ENCODE measurements around the gene KRT3.

KRT3 gene
- 0 reads per million in 2 experiments for total RNA-seq

GRCh38 chr12:52795694-52796428 is at the start of gene KRT3:
Gene KRT3, minus strand, starts transcription at chr12:52796117. Its CDS starts 75 bp downstream, at chr12:52796042.
- no peak for DNase-seq (ENCODE audit: low read depth)

DNA sequence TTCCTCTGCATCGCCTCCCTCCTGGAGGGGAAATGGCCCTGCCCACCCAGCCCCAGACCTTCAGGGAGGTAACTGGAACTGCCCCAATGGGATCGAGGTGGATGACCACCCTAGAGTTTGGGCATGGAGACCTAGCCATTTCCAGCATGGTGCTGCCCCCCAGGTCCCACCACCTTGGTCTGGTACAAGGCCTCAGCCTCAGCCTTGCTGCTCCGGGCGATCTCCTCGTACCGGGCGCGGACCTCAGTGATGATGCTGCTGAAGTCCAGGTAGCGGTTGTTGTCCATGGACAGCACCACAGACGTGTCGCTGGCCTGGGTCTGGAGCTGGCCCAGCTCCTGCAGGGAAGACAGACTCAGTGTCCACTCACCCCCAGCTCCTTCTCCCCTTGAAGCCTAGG is 48.5 kb upstream of the KRT3 start:
- no peak for DNase-seq (ENCODE audit: low read depth)

DNA sequence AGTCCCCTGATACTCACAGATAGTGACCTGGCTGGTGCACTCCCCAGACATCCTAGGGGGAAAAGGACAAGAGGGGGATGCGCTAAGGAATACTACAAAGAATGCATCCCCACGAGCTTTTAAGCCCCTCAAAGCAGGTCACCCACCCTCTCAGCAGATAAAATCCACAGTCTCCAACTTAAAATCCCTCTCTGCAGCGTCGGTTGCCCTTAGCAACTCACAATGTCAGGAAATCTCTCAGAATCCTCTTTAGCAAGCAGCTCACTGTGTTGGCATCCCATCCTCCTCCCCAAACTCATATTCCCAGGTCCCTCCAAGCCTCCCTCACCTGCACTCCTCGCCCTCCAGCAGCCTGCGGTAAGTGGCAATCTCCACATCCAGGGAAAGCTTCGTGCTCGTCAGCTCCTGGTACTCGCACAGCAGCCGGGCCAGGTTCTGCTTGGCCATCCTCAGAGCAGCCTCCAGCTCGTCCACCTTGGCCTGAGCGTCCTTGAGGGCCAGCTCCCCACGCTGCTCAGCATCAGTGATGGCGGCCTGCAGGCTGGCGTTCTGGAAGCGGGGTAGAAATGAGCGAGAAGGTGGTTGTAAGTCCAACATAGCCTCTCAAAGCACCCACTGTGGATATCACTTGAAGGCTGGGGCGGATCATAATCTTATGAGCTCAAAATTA is 43.7 kb upstream of the KRT3 start:
- no peak for DNase-seq (ENCODE audit: low read depth)

DNA sequence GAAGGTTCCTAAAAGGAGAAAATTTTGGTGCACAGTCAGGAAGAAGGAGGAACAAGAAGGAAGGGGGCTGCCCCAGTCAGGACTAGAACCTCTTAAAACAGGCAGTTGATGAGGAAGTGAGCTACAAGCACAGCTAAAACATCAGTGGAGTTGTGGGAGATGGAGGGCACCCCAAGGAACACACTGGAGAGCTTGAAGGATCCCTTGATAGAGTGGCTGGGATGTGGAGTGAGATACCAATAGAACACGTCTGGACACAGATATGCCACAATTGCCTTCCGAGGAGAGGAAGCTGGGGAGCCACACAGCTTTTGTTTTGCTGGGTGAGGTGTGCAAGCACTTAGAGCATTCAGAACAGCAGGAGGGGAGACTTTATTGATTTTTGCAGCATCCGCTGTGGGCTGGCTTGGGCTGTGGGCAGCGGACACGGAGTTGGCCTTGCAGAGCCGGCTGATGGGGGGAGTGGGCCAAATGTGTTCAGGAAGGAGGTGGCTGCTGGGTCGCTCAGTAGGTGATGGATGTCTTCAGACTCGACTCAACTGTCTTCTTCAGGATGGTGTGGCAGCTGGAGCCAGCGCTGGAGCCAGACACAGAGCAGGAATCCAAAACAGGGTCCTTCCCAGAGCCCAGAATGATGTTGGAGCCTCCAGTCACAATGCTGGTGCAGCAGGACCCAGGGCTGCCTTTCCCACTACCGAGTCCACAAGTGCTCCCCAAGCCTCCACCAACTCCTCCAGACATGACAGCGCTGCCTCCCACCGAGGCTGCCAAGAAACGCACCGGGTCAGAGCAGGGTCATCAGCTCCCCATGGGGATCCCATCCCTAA is 42.9 kb upstream of the KRT3 start:
- no peak for DNase-seq (ENCODE audit: low read depth)

- no peak for DNase-seq (ENCODE audit: low read depth)
These were observed 42.1 kb upstream of the KRT3 start for GRCh38 chr12:52837781-52838608.

DNA sequence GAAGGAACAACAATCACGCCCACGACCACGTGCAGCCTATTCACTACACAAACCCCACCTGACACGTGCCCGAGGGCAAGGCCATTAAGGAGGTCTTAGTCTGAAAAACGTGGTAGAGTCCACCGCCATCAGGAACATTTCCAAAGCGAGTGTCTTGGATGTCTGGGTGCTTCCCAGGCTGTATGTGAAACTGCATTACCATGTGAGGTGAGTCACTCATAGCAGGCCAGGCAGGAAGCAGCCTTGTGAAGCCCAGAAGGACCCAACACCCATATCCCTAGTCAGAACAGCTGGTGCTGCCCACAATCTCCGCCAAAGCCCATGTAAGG is 41.5 kb upstream of the KRT3 start:
- no peak for DNase-seq (ENCODE audit: low read depth)

DNA sequence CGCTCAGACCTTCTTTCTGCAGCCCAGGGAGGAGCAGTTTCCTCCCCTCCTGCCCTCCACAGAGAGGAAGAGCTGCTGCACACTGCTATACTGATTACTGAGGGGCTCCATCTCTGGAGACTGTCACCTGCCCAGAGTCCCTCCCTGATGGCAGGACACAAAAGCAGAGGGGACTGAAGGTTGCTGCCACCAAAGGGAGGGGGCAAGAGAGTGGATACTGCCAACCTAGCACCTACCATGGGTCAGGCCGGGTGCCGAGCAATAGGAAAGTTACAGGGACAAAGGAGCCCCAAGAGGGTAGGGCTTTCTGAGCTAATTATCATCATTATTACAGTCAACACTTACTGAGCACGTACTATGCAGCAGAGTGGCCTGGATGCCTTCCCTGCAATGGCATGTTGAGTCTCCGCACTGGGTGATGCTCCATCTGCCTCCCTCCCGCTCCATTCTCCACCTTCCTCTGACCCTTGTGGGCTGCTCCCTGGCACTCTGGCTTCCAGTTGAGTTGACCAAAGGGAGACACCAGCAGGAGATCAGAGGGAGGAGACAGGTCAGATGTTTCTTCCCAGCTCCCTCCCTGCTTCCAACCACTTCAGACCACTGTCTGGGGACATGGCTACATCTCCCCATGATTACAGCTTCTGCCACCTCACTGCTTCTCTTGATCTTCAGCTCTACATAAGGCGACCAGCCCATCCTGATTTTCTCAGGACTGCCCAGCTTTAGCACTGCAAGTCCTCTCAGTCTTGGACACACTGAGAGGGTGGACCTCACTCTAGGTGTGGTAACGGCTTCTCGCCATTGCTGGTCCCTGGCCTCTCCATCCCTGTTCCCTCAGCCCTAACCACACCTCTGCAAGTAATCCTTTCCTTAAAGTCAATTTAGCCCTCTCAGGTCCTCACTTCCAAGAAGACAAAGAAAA is 40.8 kb upstream of the KRT3 start:
- DNase-seq (ENCODE audit: low read depth), result no peak

DNA sequence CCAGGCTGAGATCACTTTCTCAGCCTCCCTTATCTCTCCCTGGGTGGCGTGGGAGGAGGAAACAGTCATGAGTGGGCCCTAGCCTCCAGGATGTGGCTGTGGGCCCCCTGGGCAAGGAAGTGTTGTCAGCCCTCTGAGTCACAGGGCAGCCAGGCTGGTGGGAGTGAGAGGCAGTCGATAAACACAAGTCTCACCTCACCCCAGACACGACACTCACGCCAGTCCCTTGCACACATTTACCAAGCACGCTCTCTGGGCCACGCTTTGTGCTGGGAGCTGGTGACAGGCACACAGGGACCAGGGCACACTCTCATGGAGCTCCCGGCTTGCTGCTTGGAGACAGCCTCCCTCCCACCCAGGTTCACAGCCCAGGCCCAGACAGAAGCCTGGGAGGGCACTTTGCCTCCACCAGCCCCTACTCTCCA is 40.1 kb upstream of the KRT3 start:
- DNase-seq (ENCODE audit: low read depth), result no peak

- DNase-seq (ENCODE audit: low read depth), result no peak
These were observed 39.5 kb upstream of the KRT3 start for GRCh38 chr12:52835271-52836041.

- DNase-seq (ENCODE audit: low read depth), result no peak
These were observed 38.7 kb upstream of the KRT3 start for GRCh38 chr12:52834727-52835001.

DNA sequence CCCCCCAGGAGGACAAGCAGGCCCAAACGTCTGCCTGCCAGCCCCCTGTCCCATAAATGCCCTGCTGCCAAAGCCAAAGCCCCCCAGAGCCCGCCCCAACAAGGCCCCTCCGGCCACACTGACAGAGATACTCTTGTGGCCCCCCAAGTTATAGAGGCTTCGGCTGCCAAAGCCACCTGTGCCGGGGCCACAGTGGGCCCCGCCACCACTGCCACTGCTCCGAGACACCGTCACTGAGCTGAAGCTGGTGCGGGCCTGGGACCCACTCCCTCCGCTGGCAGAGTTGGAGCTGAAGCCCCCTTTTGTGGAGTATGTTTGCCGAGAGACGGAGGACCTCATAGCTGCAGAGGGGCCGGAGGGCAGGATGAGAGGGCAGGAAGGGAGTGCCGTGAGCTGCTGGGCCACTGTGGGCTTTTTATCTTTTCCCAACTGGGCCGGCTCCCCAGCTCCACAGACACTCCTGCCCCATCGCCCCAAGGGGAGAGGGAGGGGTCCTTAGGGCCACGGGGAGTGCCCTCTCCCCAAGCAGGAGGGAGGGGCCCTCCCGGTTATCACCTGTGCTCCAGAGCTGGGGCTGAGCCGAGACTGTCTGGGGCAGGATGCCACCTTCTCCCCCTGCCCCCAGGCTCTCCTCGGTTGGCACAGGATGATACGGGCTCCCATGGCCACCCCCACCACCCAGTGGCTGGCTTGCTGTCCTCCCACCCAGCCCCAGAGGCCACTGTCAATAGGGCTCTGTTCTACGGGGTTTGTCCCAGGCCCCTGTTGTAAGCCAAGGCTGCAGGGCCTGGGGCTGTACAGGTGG is 38.2 kb upstream of the KRT3 start, which contains the start of gene KRT79:
KRT79 (minus strand) TSS at position 390 of the 805 bp plus-strand sequence; CDS start at position 339, 51 bp downstream.
- DNase-seq (ENCODE audit: low read depth), result no peak

DNA sequence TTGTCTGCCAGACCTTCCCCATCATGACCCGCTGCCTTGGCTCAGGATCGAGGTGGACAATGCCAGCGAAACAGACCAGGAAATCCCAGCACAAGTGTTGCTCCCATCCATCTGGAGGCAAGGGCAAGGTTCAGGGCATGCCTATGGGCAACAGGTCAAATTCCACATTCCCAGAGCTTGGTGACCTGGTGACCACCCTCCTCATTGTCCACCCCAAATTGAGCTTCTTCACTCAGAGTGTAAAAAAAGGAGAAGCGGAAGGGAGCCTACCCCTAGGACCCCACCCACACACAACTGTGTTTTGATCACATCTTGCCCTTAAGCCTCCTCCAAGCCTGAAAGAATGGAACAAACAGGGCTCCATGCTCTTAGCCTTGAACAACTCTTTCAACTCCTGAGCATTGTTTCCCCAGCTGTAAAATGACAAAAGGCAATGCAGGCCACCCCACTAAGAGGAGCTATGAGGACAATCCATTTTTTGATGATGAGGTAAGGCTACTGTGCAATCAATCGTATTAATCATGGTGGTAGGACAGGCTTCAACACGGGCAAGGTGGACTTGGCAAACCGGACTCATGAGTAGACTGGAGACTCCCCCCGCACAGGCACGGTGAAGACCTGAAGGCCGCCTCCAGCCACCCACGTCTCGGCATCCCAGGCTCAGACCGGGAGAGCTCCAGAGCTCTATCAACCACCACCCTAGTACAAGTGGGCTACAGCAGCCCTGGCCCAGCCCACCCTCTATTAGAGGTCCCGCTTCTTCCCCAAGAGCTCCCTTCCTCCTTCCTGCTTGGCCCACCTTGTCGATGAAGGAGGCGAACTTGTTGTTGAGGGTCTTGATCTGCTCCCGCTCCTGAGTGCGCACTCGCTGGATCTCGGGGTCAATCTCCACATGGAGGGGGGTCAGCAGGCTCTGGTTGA is 37.3 kb upstream of the KRT3 start:
- DNase-seq (ENCODE audit: low read depth), result no peak

GRCh38 chr12:52832451-52832850 is 36.5 kb upstream of the KRT3 start:
- no peak for DNase-seq (ENCODE audit: low read depth)

DNA sequence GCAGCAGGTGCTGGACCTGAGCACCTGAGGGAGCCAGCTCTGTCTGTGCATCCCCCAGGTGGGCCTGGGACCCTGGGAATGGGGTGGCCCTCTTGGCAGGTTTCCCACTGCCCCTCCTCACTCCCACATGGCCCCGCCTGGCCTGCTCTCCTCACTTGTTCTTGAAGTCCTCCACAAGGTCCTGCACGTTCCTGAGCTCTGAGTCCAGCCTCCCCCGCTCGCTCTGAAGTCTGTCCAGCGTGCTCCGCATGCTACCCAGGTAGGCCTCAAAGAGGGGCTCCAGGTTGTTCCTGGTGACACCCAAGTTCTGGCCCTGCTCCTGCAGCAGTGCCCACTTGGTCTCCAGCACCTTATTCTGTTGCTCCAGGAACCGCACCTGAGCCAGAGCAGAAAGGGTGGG is 35.3 kb upstream of the KRT3 start:
- DNase-seq (ENCODE audit: low read depth), result no peak

DNA sequence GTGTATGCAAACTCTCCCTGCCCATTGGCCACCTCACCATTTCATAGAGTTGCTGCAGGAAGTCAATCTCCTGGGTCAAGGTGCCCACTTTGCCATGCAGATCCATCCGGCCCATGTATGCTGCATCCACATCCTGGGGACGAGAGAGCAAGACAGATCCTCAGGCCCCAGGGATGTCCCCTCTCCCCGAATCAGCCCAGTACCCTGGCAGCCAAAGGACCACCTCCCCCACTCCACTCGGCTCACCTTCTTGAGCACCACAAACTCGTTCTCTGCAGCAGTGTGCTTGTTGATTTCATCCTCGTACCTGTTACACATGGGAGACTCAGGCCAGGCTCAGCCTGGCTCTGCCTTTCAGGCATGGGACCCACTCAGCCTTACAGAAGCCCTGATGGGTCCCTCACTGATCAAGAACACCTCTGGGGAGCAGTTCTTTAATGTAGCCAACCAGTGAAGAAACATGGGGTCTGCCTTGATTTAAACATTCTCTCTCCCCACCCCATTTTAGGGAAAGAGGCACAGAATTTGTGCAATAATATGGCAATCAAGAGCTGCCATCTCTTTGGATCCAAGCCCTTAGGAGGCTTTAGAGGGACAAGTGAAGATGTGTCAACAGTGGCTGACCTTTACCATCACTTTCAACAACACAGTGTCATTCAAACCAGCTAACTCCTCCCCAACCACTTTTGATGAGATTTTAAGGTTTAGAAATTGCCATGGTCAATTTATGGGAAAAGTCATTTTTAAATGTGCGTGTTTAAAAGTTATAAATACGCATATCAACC is 34.3 kb upstream of the KRT3 start:
- DNase-seq (ENCODE audit: low read depth), result no peak

GRCh38 chr12:52828591-52829021 is 32.7 kb upstream of the KRT3 start:
- no peak for DNase-seq (ENCODE audit: low read depth)

DNA sequence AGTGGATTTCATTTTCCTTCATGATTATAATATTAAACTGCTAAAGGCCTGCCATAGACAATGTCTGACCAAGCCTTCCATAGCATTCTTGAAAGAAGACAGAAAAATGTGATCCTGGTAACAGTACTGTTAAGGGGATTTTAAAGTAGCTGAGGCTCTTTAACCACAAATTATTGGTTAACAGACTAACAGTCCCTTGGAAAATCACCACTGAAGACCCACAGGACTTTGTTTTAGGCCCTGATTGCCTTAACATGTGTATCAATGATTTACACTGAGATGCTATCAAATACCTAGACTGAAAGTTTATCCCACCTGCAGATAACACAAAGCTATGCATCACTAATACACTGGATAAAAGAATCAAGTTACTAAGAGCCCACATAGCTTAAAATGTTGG is 32.2 kb upstream of the KRT3 start:
- DNase-seq (ENCODE audit: low read depth), result no peak
